ENCODE results near the gene RFPL1. TPM values are rescaled to one million over a fixed set of nuclear protein-coding genes. Genes with fewer than 3 reads are reported as not detected.

The RFPL1 gene
- total RNA-seq, 1 experiment from 2014 or later: not detected

DNA sequence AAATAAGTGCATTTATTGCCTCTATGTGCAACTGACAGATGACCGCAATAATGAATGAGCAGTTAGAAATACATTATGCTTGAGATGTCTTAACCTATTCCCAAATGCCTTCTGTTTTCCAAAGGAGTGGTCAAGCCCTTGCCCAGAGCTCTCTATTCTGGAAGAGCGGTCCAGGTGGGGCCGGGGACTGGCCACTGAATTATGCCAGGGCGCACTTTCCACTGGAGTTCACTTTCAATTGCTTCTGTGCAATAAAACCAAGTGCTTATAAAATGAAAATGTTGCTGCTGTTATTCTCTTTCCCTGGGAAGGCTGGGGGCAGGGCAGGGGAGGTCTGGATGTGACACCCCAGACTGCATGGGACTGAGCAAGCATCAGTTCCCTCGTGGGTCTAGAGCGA lies 52.6 kb downstream of the RFPL1 start:
- Histone ChIP-seq H3K36me3 (ENCODE audit: insufficient read depth, low read length) (no peaks in the 10 kb centered on the region), H3K79me2 (ENCODE audit: low read length) (no peaks in the 10 kb centered on the region), H2AFZ (ENCODE audit: low read length) (no peak overlapping the region), H3K9me2 (replicated peaks; ENCODE audit: insufficient read depth, low read length) (no peaks in the 10 kb centered on the region), H3K4me1 (ENCODE audit: low read length) (peaks cover 18% of the 10 kb centered on the region), H3K9ac (ENCODE audit: low read length) (no peak overlapping the region), H3K27me3 (ENCODE audit: low read length) (peaks cover 5% of the 10 kb centered on the region; the same call in 1 of the 2 replicates), H3K4me2 (ENCODE audit: low read depth, low read length, poor library complexity, severe bottlenecking) (no peak overlapping the region), H3K9me3 (ENCODE audit: low read length) (peaks cover 8% of the 10 kb centered on the region), H3K4me3 (ENCODE audit: low read length) (no peak overlapping the region), H3K27ac (ENCODE audit: low read length) (no peak overlapping the region), H4K20me1 (ENCODE audit: insufficient read depth, low read depth, low read length) (peaks cover 24% of the 10 kb centered on the region; the same call in 1 of the 2 replicates)
- no peak for DNase-seq

Small RNAs within 50 kb of the gene (small RNA-seq; reads per million reads assigned to genes)
- not detected for gene AC000041.1

Other genes with a start within 250 kb of the RFPL1 start
- 0.26 and 0.32 TPM in 2 replicates for gene EMID1, start 232.7 kb upstream of the RFPL1 start, total RNA-seq (2014; rRNA removed; shearing (Covaris generic); ENCODE audit: low replicate concordance)
- gene RHBDD3, start 170.6 kb upstream of the RFPL1 start, total RNA-seq (2014; rRNA removed; shearing (Covaris generic); ENCODE audit: low replicate concordance): 8.8 and 29.7 TPM in 2 replicates
- 281 and 309 TPM in 2 replicates for gene EWSR1, start 170.3 kb upstream of the RFPL1 start, total RNA-seq (2014; rRNA removed; shearing (Covaris generic); ENCODE audit: low replicate concordance)
- gene GAS2L1, start 131.9 kb upstream of the RFPL1 start, total RNA-seq (2014; rRNA removed; shearing (Covaris generic); ENCODE audit: low replicate concordance): not detected in 2 replicates
- gene RASL10A, start 122.9 kb upstream of the RFPL1 start, total RNA-seq (2014; rRNA removed; shearing (Covaris generic); ENCODE audit: low replicate concordance): 0.76 TPM in 1 of 2 replicates, not detected in the other
- 40.3 and 63.9 TPM in 2 replicates for gene AP1B1, start 50.0 kb upstream of the RFPL1 start, total RNA-seq (2014; rRNA removed; shearing (Covaris generic); ENCODE audit: low replicate concordance)
- not detected in 2 replicates for gene NEFH, start 41.6 kb downstream of the RFPL1 start, total RNA-seq (2014; rRNA removed; shearing (Covaris generic); ENCODE audit: low replicate concordance)
- 48.2 and 54.0 TPM in 2 replicates for gene THOC5, start 115.2 kb downstream of the RFPL1 start, total RNA-seq (2014; rRNA removed; shearing (Covaris generic); ENCODE audit: low replicate concordance)
- gene NIPSNAP1, start 142.5 kb downstream of the RFPL1 start, total RNA-seq (2014; rRNA removed; shearing (Covaris generic); ENCODE audit: low replicate concordance): 75.9 and 100 TPM in 2 replicates
- gene NF2, start 165.1 kb downstream of the RFPL1 start, total RNA-seq (2014; rRNA removed; shearing (Covaris generic); ENCODE audit: low replicate concordance): 19.0 and 24.2 TPM in 2 replicates

Measured in Karpas-422 (cell line).